Liver (tissue), 9 donors: ENCODE measurements around the gene HNRNPA1L2. TPM values are rescaled to one million over a fixed set of nuclear protein-coding genes. Genes with fewer than 3 reads are reported as not detected.

Source experiments
- DNase-seq: peaks from one replicate; pipeline ENCODE4 v3.0.0-alpha.2; 2017; ENCODE audit warnings: low spot score
- H3K27ac ChIP-seq, 2 donors: one replicate each; pipeline ENCODE4 v1.7.0; 2013; ENCODE audit warnings: inconsistent platforms in 2 of 2, low read length in 2 of 2, control low read depth in 1 of 2, low read depth in 1 of 2, mild to moderate bottlenecking in 1 of 2
- H3K27me3 ChIP-seq, 4 donors: one replicate each; pipeline versions ENCODE4 v1.6.1 to v1.7.0; 2013; ENCODE audit warnings: low read length in 3 of 4, inconsistent platforms in 1 of 4, mild to moderate bottlenecking in 1 of 4, moderate library complexity in 1 of 4; ENCODE audit not compliant: control insufficient read depth in 4 of 4, insufficient read depth in 4 of 4
- H3K36me3 ChIP-seq, 4 donors: one replicate each; pipeline versions ENCODE4 v1.6.1 to v1.7.0; 2013; ENCODE audit warnings: low read length in 3 of 4, mild to moderate bottlenecking in 3 of 4, low read depth in 1 of 4, moderate library complexity in 1 of 4; ENCODE audit not compliant: control insufficient read depth in 4 of 4, insufficient read depth in 3 of 4
- H3K4me1 ChIP-seq, 4 donors: one replicate each; pipeline versions ENCODE4 v1.6.1 to v1.7.0; 2013; ENCODE audit warnings: low read length in 3 of 4, mild to moderate bottlenecking in 3 of 4, moderate library complexity in 1 of 4; ENCODE audit not compliant: control insufficient read depth in 4 of 4, insufficient read depth in 4 of 4
- H3K4me3 ChIP-seq, 3 donors: one replicate each; pipeline versions ENCODE4 v1.6.1 to v1.7.0; 2013; ENCODE audit warnings: low read length in 3 of 3, control low read depth in 1 of 3, low read depth in 1 of 3, mild to moderate bottlenecking in 1 of 3
- H3K9ac ChIP-seq, 2 donors: one replicate each; pipeline ENCODE4 v1.7.0; 2013; ENCODE audit warnings: low read length in 2 of 2, mild to moderate bottlenecking in 2 of 2, moderate library complexity in 2 of 2, control low read depth in 1 of 2, low read depth in 1 of 2
- H3K9me3 ChIP-seq, 4 donors: one replicate each; pipeline versions ENCODE4 v1.6.1 to v1.7.0; 2013; ENCODE audit warnings: low read length in 3 of 4; ENCODE audit not compliant: control insufficient read depth in 4 of 4
- ATF3 ChIP-seq: IDR thresholded peaks from 2 replicates; pipeline ENCODE4 v1.6.1; 2016; ENCODE audit warnings: antibody characterized with exemption
- CTCF ChIP-seq: fragments of 150-350 bp; IDR thresholded peaks from 2 replicates; pipeline ENCODE4 v1.5.1; 2017; ENCODE audit warnings: improper control_type of control experiment, low read depth, low read length; ENCODE audit not compliant: missing input control
- EGR1 ChIP-seq, 2 donors: IDR thresholded peaks; 2 replicates each; pipeline ENCODE4 v1.6.1; 2016 to 2018; ENCODE audit warnings: antibody characterized with exemption in 2 of 2, low read depth in 2 of 2
- FOXA1 ChIP-seq: IDR thresholded peaks from 2 replicates; pipeline ENCODE4 v1.6.1; 2016; ENCODE audit warnings: antibody characterized with exemption
- GABPA ChIP-seq, 2 donors: IDR thresholded peaks in 1 of 2; conservative IDR thresholded peaks in 1 of 2; 2 replicates each; pipeline ENCODE4 v1.6.1; 2016; ENCODE audit warnings: antibody characterized with exemption in 2 of 2, mild to moderate bottlenecking in 1 of 2, moderate library complexity in 1 of 2
- HNF4A ChIP-seq, 2 donors: conservative IDR thresholded peaks; 2 replicates each; pipeline ENCODE4 v1.6.1; 2016; ENCODE audit warnings: antibody characterized with exemption in 2 of 2, mild to moderate bottlenecking in 2 of 2
- HNF4G ChIP-seq: IDR thresholded peaks from 2 replicates; pipeline ENCODE4 v1.6.1; 2016; ENCODE audit warnings: antibody characterized with exemption
- JUND ChIP-seq, 2 donors: IDR thresholded peaks; 2 replicates each; pipeline ENCODE4 v1.6.1; 2016; ENCODE audit warnings: antibody characterized with exemption in 2 of 2
- MAX ChIP-seq: IDR thresholded peaks from 2 replicates; pipeline ENCODE4 v1.6.1; 2016; ENCODE audit warnings: antibody characterized with exemption
- NR2F2 ChIP-seq: IDR thresholded peaks from 2 replicates; pipeline ENCODE4 v1.6.1; 2016; ENCODE audit warnings: antibody characterized with exemption
- RAD21 ChIP-seq, 2 donors: IDR thresholded peaks; 2 replicates each; pipeline ENCODE4 v1.6.1; 2016; ENCODE audit warnings: antibody characterized with exemption in 2 of 2, mild to moderate bottlenecking in 2 of 2
- REST ChIP-seq: IDR thresholded peaks from 2 replicates; pipeline ENCODE4 v1.6.1; 2016; ENCODE audit warnings: antibody characterized with exemption, mild to moderate bottlenecking
- RXRA ChIP-seq, 2 donors: IDR thresholded peaks; 2 replicates each; pipeline ENCODE4 v1.6.1; 2017 to 2018; ENCODE audit warnings: antibody characterized with exemption in 2 of 2, mild to moderate bottlenecking in 1 of 2
- TAF1 ChIP-seq: conservative IDR thresholded peaks from 2 replicates; pipeline ENCODE4 v1.6.1; 2016; ENCODE audit warnings: antibody characterized with exemption, mild to moderate bottlenecking
- ZBTB33 ChIP-seq: IDR thresholded peaks from 2 replicates; pipeline ENCODE4 v1.6.1; 2016; ENCODE audit warnings: antibody characterized with exemption
- WGBS: extraction: QIAGEN DNeasy Blood & Tissue Kit; methylation state at CpG from one replicate; pipeline ENCODE4 v1.1.7; 2013; 5-methylcytosine and 5-hydroxymethylcytosine counted together
- polyA plus RNA-seq, 2 donors: library from polyadenylated mRNA; stranded (reverse) in 1 of 2; unstranded in 1 of 2; fragments of 200-250 nt in 1 of 2; fragments of >200 nt in 1 of 2; fragmentation: Nextera tagmentation in 1 of 2; extraction: Ambion mirVana in 1 of 2; gene quantifications; one replicate each; pipeline versions ENCODE4 v1.2.1 to v1.2.3, GENCODE V29; 2013 to 2015
- total RNA-seq, 2 donors: library from RNA; depleted of rRNA; stranded (reverse); fragments of >200 nt; gene quantifications; one replicate each; pipeline ENCODE4 v1.2.3, GENCODE V29; 2014
- donor health status: healthy.
- donor health status: healthy.
- donor health status: healthy.
- donor health status: healthy.
- donor health status: healthy.

Gene HNRNPA1L2
- total and polyA plus RNA-seq, 4 donors = 0.81 to 2.4 (median 1.2) TPM

- 87% methylated on average over 5 of the region's 5 CpGs for WGBS
- no peak for TF ChIP-seq GABPA (IDR thresholded peaks at IDR 0.05 in 1 of 2, conservative IDR thresholded peaks at IDR 0.05 in 1 of 2)
Measured at GRCh38 chr13:52638666-52639328, 3.4 kb upstream of the HNRNPA1L2 start.

GRCh38 chr13:52644108-52644507 lies 1.9 kb downstream of the HNRNPA1L2 start:
- WGBS = 89% methylated on average over 3 of the region's 3 CpGs
- H3K4me3 ChIP-seq = no peak overlapping the region
- H3K27ac ChIP-seq = no peak overlapping the region
- no peak overlapping the region for H3K9ac ChIP-seq
- TF ChIP-seq TAF1 = no peak
- no peak for TF ChIP-seq ATF3
- TF ChIP-seq ZBTB33 = no peak
- TF ChIP-seq NR2F2 = no peak
- no peak for TF ChIP-seq REST
- TF ChIP-seq RXRA (IDR thresholded peaks at IDR 0.05) = no peak
- TF ChIP-seq GABPA (IDR thresholded peaks at IDR 0.05 in 1 of 2, conservative IDR thresholded peaks at IDR 0.05 in 1 of 2) = no peak
- TF ChIP-seq MAX = no peak
- no peak for TF ChIP-seq HNF4A (conservative IDR thresholded peaks at IDR 0.05)
- TF ChIP-seq RAD21 (IDR thresholded peaks at IDR 0.05) = no peak
- no peak for TF ChIP-seq CTCF
- no peak for TF ChIP-seq HNF4G
- no peak for TF ChIP-seq JUND (IDR thresholded peaks at IDR 0.05)
- no peak for TF ChIP-seq FOXA1
- TF ChIP-seq EGR1 (IDR thresholded peaks at IDR 0.05; ENCODE audit: low read depth in 2 of 2) = no peak
- H3K36me3 ChIP-seq = peaks cover 0 to 5% (median 0%) of the 10 kb centered on the region in 4 donors
- DNase-seq = no peak
- H3K9me3 ChIP-seq = no peaks in the 10 kb centered on the region
- no peaks in the 10 kb centered on the region for H3K27me3 ChIP-seq
- peaks cover 0 to 3% (median 0%) of the 10 kb centered on the region in 4 donors for H3K4me1 ChIP-seq

More at GRCh38 chr13:52638666-52639328, 3.4 kb upstream of the HNRNPA1L2 start:
- Histone ChIP-seq H3K36me3 (peaks cover 0 to 5% (median 2%) of the 10 kb centered on the region in 4 donors), H3K9me3 (no peaks in the 10 kb centered on the region), H3K27me3 (no peaks in the 10 kb centered on the region), H3K9ac (no peak overlapping the region), H3K4me1 (peaks cover 0 to 3% (median 0%) of the 10 kb centered on the region in 4 donors), H3K27ac (no peak overlapping the region), H3K4me3 (no peak overlapping the region)
- DNase-seq = no peak
